Measurements from ENCODE around the gene ZG16B.

ZG16B gene

DNA sequence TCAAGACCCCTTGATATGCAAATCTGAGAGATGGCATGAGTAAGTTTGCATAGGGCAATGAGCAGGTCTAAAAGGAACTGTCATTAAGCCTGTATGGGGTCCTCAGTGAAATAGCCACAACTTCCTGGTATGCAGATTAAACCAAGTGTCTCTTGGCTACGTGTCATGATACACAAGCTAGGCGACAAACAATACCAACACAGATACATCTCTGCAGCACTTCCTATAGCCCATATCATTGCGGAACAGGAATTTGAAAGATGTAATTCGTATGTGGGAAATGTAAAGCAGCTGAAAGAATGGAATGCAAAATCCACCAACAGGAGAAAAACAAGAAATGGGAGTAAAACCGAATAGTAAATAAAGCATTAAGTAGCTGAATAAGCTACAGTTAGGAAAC lies 15.0 kb downstream of the ZG16B start:
- no peak for DNase-seq (ENCODE audit: low read depth)

DNA sequence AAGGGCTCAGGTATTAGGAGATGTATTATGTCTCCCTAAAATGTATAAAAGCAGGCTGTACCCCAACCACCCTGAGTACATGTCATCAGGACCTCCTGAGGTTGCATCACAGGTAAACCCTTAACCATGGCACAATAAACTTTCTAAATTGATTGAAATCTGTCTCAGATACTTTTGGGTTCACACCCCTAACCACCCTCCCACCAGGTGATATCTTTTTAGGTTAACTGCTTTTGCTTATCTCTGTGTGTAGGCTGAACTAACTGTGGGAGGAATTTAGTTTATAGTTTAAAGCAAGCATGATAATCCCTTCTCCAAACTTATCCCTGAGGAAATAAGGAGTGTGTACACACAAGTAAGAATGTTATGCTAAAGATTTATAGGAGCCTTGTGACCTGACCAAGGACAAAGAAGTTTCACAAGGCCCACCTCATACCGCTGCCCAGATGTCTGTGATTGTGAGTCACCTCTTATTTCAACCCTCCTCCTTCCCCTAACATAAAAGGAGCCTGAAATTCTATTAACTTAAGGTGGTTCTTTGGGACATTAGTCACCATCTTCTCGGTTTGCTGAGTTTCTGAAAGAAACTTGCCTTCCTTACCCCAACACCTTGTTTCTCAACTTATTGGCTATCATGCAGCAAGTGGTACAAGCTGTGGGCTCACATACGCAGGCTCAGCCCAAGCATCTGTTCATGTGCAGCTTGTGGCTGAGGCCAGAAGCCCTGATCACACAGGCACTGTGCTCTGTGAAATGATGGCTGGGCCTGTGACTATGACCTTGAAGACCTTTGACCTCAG lies 16.6 kb downstream of the ZG16B start:
- DNase-seq (ENCODE audit: low read depth) = no peak

DNA sequence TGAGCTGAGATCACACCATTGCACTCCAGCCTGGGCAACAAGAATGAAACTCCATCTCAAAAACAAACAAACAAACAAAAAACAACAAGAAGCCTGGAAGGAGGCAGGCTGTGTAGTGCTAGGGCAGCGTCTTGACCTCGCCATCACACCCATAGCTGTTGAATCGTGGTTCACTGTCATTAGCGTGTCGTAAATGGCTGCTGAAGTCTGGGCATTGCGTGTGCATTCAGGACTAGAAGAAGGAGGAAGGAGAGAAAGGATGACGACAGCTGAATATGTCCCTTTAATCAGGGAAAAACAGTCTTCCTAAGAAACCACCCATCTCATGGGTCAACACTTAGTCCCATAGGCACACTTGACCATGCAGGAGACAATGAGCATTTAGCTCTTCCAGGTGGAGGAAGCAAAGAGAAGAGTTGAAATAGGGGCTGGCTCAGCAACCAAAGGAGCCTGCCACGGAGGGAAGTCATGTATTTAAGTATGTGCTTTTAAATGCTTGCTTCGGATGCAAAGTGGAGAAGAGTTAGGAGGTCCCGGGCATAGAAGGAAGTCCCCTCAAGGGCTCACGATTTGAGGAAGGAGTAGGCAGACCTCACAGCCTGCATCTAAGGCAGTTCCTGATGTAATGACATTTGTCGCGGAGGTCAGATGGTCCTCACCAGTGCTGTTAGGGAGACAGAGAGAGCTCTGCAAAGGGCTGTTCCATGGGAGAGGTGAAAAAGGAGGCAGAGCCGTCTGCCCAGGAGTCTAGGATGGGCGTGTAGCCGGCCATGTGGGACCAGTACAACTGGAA lies 19.0 kb downstream of the ZG16B start:
- no peak for DNase-seq (ENCODE audit: low read depth)

DNA sequence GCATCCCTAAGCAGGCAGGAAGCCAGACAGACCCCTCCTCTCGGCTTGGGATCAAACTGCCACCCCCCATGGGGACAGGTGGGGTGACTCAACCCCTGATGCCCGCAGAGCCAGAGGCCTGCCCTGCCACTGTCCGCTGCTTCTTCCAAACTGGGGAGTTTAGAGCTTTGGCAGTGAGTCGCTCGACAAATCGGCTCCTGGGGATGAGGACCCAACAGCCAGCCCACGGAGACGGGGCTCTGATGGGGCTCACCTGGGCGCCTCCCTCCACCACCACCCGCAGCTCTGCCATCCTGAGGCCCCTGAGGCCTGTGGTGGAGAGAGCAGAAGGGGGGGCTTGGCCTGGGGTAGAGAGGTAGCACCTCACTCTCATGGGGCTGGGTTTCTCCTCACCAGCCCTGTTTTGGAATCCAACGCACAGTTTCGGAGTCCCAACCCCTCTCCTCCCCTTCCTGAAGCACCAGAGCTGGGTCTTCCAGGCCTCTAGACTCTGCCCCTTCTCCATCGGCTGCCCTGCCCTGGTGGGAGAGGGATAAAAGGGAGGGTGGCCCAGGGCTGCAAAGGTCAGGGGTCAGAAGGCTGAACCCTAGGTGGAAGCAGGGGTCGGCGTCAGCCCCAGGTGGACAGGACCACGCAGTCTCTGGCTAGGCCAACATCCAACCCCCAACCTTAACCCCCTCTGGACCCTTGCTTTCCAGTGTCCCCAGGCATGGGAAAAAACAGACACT lies 22.1 kb downstream of the ZG16B start:
- DNase-seq (ENCODE audit: low read depth) = no peak

DNA sequence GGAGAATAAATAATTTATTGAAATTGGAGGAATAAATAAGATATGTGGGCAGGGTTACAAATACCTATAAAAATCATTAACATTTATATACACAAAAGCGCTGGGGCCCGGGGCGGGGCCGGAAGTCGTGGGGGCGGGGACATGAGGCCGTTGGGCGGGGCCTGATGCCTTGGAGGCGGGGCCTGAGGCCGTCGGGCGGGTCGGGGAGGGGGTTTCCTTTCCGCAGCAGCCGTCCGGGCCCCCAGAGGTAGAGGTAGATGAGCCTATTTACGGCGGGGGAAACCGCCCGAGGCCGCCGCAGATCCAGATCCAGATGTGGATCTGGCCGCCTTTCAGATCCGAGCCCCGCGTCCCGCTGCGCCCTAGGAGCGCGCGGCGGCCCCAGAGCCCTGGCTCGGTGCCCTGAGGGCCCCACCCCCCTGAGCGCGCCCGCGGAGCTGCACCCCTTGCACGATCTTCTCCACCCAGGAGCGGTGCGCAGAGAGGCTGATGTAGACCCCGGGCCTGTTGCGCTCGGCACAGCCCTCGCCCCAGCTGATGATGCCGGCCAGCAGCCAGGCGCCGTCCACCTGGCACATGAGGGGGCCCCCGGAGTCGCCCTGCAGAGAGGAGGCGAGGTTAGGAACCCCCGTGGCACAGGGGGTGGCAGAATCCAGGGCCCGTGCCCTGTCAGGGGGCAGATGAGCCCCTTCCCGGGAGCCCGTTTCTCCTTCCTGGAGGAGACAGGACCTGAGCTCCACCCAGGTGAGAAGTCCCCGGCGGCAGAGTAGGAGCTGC lies 22.8 kb downstream of the ZG16B start:
- DNase-seq (ENCODE audit: low read depth) = no peak

DNA sequence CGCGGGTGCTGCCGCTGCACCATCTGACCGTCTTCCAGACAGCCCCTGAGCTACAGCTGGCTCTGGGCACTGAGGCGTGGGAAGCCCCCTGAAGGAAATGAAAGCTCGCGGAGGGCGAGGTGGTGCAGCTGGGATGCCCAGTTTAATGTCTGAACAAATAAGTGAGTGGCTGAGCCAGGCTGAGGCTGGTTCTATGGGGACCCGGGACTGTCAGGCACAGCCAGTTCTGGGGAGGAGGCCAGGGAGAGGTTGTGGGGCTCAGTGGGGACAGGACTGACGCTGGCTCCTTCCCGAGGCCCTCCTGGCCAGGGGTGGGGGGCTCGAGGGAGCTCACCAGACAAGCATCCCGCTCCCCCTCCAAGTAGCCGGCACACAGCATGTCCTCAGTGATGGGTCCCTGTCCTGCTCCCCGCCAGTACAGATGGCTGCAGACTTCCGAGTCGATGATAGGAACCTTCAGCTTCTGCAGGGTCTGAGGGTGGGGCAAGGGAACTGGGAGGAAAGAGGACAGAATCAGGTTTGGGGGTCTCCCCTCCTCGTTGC lies 23.5 kb downstream of the ZG16B start:
- no peak for DNase-seq (ENCODE audit: low read depth)

DNA sequence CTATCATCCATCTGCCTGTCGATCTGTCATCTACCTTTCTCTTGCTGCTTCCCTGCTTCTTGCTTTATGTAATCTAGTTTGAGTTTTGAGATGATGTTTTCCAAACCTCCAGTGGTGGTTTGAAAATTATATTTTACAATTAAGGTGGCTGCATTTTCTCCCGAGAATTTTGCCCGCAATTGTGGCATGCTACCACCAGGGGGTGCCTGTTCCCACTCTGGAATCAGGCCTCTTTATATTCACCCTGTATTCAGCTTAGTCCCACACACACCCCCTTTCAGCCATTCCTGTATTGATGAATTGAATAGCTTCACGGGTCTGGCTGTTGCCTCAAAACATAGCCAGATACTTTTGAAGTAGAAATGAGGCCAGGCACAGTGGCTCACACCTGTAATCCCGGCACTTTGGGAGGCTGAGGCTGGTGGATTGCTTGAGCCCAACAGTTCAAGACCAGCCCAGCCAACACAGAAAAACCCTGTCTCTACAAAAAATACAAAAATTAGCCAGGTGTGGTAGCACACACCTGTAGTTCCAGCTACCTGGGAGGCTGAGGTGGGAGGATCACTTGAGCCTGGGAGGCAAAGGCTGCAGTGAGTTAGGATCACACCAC lies 24.7 kb downstream of the ZG16B start:
- no peak for DNase-seq (ENCODE audit: low read depth)

DNA sequence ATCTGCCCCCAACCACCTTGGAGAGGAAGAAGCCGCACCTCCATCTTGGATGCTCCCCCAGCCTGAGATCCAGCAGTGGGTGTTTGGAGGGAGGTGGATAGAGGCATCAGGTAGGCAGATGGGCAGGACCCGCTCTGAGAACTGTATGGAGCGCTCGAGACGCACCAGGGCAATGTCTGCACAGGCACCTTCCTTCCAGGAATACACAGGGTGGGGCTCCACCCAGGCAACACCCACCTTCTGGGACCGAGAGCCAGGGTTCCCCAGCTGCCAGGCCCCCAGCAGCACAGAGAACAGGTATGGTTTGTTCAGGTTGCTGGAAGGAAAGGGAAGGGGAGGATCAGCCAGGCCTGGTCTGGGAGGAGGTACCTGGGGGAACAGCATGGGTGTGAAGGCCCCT lies 25.4 kb downstream of the ZG16B start:
- DNase-seq (ENCODE audit: low read depth) = no peak

DNA sequence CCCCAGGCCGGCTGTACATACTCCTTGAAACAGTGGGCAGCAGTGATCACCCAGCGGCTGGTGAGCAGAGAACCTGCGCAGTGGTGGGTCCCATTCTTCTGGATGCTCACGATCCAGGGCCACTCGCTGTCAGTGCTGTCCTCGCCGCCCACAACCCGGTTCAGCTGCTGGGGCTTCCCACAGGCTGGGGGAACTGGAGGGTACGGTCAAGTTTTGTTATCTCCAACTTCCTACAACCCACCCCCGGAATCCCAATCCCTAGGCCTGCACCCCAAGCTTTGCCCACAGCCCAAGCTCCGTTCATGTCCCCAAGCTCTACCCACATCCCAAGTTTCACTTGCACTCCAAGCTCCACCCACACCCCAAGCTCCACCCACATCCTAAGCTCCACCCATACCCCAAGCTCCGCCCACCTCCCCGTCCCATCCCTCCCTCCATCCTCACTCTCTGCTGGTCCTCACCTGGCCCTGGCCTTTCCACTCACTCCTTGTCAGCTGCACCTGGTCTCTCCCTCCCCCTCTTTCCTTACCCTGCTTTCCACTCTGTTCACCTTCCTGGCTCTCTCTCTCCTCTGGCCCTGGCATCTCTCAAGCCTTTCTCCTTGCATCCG lies 26.1 kb downstream of the ZG16B start:
- DNase-seq (ENCODE audit: low read depth) = no peak

DNA sequence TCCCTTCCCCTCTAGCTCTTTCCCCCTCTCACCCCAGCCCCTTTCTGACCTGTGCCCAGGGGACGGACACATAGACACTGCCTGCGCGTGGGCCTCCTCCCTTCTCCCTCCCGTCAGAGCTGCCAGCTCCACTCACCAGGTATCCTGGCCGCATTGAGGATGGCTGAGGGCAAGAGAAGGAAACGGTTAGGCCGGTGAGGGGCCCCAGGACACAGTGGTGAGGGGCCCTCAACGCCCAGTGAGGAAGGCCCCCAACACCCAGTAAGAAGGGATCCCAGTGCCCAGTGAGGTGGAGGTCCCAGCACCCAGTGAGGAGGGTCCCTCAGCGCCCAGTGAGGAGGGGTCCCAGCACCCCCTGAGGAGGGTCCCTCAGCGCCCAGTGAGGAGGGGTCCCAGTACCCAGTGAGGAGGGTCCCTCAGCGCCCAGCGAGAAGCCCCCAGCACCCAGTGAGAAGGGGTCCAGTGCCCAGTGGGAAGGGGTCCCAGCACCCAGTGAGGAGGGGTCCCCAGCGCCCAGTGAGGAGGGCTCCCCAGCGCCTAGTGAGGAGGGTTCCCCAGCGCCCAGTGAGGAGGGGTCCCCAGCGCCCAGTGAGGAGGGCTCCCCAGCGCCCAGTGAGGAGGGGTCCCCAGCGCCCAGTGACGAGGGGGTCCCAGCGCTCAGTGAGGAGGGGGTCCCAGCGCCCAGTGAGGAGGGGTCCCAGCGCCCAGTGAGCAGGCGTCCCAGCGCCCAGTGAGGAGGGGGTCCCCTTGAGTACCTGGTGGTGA lies 26.8 kb downstream of the ZG16B start:
- no peak for DNase-seq (ENCODE audit: low read depth)

DNA sequence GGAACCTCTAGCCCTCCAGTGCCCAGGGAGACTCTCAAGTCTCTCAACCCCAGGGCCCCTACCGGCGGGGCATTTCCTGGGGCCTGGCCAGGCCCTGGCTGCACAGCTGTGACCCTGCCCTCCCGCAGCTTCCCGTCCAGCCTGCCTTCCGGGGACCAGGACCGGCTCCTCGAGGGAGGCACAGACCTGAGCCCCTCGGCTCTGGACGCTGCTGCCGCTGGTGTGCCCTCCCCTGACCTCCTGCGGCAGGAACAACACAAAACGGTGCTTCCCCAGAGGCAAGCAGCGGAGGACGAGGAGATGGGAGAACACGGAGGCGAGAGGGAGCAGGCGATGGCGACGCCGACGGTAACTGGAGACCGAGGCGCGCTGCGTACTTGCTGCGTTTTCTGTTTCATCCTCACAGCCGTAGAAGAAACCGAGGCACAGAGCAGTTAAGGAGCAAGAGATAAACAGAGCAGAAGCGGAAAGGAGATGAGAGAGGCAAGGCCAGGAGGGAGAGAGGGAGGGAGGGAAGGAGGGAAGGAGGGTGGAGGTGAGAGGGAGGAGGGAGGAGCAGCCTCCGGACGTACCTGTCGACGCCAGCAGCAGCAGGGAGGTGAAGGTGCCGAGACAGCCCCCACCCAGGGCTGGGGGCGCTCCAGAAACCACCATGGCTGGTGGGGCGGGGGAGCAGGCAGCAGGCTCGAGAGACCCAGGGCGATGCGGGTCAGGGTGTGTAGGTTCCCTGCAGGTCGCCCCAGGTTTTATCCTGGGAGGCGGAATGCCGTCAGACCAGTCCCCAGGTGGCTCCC lies 27.5 kb downstream of the ZG16B start, which contains the start of gene PRSS22:
Gene PRSS22, minus strand, starts transcription at position 720 of the 794 bp plus-strand sequence. Its CDS starts 66 bp downstream, at position 654.
- no peak for DNase-seq (ENCODE audit: low read depth)

DNA sequence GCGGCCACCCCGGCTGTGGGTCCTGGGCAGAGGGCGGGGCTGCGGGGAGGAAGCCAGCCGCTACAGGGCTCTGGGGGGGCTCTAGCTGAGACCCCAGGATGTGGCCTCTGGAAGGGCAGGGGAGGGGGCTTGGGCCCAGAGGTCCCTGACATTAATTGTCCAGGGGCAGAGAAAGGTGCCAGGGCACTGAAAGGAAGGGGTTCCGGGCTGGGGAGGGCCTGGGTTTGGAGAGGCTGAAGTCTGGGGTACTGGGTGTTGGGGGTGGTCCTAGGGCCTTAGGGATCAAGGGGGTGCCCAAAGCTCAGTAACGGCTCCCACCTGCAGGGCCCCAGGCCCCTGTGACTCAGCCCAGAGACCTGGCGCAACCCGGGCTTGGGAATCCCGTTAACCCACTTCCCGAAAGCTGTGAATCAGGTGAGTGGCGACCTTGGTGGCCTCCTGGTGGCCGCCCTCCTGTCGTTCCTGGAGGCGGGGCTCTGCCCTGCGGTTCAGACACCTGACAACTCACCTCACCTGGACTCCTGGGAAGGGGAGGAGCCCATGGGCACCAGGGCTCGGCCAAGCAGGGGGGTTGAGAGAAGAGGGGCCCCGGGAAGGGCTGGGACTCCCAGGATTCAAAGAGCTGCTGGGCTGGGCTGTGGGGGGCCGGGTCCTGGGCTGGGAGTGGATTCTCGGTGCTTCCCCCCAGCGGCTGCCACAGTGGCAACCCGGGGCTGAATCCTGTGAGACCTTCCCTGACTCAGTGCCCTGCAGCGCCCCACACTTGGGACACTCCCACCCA lies 28.3 kb downstream of the ZG16B start:
- no peak for DNase-seq (ENCODE audit: low read depth)

DNA sequence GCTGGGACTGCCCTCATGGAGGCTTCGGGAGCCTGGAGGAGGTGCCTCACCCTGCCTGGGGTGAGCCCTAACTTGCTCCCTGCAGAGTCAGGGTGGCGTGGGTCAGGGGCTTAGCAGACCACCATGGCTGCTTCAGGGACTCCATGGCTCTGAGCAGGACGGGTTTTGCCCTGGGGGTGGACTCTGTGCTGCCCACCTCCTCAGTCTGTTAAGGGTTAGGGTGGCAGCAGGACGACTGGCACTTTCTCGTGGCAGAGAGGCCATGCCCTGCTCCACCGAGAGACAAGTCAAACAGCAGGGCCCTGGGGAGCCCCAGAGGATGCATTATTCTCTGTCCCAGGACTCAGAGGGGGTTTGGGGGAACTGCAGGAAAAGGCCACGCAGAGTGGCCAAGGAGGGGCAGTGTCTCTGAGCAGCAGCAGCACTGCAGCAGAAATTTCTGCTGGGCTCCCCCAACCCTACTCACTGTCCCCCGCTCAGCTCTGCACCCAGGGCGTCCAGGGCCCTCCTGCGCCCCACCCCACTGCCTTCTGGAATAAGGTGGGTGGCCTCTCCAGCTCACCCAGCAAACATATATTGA lies 29.7 kb downstream of the ZG16B start:
- DNase-seq (ENCODE audit: low read depth) = no peak

DNA sequence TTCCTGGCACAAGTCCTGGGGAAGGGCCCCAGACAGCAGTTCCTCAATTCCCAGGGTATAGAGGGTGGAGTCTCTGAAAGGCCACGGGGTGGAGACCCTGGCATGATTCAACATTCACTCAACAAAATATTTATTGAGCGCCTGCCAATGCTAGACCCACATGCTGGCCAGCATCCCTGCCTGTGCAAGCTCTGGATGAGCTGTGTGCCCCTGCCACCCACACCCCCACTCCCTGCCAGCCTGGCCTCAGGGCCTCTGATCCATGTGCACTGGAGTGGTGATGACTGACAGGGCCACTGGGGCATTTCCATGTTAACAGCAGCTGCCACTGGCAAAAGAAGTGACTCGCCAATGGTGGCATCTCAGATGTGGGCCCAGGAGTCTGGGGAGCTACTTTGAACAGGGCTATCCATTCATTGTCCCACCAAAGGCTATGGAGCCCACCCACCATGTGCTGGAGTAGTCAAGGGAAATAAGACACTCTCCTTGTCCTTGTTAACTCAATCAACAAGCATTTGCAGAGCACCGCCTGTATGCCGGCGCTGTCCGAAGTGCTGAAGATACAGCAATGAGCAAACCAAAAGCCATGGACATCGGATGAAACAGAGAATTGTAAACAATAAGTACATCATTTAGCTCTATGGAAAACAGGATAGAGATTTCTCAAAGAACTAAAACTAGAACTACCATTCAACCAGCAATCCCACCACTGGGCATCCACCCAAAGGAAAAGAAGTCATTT lies 30.9 kb downstream of the ZG16B start:
- DNase-seq (ENCODE audit: low read depth) = no peak

DNA sequence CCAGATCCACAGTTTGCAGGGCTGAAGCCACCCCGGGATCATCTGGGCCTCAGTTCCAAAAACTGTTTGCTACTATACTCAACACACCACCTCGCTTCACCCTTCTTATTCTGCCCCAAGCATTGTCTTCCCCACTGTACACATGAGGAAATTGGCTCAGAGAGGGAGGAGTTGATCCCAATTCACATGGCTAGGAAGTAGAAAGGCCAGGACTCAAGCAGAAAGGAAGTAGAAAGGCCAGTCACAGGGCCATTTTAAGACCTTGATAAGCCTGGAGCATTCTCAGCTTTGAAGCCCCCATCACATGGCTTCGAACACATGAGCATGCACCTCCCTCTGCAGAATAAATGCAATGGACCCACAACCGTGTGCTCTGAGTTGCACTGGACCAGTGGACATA lies 35.5 kb downstream of the ZG16B start:
- no peak for DNase-seq (ENCODE audit: low read depth)

DNA sequence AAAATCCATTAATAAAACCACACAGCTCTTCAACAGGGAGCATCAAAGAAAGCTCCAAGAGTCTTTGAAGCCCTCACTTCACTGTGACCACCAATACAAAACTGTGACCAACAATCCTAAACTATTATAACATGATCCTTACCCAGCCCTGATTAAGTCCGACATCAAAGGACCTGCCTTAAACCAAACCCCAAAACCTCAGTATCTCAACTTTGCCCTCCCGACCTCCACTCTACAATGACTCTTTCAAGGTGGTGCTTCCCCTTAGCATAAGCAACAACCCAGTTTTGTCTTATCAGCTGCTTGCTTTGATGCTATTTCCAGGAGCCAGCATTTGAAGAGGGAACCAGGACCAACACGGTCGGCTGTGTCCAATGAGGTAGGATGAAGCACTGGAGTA lies 36.3 kb downstream of the ZG16B start:
- no peak for DNase-seq (ENCODE audit: low read depth)

DNA sequence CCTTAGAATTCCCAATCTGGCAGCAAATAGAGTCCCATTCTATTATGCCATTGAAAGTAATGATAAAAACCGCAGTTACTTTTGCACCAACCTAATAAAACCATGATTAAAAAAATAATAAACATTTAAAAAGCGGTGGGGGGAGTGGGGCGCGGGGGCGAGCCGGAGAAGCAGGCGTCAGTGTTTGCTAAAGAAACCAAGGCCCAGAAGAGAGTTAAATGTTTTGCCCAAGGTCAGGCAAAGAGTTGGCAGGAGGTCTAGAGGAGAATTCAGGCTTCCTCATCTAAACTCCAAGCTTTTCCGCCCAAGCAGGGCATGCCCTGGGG lies 37.5 kb downstream of the ZG16B start:
- no peak for DNase-seq (ENCODE audit: low read depth)
